ENCODE results near the gene C1orf21.

- TF ChIP-seq CTCF (IDR thresholded peaks at IDR 0.05; ENCODE audit: low read depth, low read length, poor library complexity, severe bottlenecking) (no peak), EZH2phosphoT487 (IDR thresholded peaks at IDR 0.05; ENCODE audit: borderline replicate concordance, low read length) (no peak)
Measured at GRCh38 chr1:184576822-184577221, 190.0 kb downstream of the C1orf21 start.

Data from DOHH2 (cell line).